Measurements from ENCODE around the gene GPX7.

The GPX7 gene

DNA sequence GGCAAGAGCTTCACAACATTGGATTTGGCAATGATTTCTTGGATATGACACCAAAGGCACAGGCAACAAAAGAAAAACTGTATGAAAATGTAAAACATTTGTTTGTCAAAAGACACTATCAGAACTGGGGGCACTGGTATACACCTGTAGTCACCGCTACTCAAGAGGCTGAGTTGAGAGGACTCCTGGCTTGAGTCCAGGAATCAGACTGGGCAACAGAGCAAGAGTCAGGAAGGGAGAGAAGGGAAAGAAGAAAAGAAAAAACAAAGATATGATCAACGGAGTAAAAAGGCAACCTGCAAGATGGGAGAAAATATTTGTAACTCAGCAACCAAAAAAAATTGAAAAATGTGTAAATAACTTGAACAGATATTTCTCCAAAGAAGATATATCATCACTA is 43.2 kb upstream of the GPX7 start:
- no peak for TF ChIP-seq ZFX (IDR thresholded peaks at IDR 0.05)
- TF ChIP-seq, protein P1, sequence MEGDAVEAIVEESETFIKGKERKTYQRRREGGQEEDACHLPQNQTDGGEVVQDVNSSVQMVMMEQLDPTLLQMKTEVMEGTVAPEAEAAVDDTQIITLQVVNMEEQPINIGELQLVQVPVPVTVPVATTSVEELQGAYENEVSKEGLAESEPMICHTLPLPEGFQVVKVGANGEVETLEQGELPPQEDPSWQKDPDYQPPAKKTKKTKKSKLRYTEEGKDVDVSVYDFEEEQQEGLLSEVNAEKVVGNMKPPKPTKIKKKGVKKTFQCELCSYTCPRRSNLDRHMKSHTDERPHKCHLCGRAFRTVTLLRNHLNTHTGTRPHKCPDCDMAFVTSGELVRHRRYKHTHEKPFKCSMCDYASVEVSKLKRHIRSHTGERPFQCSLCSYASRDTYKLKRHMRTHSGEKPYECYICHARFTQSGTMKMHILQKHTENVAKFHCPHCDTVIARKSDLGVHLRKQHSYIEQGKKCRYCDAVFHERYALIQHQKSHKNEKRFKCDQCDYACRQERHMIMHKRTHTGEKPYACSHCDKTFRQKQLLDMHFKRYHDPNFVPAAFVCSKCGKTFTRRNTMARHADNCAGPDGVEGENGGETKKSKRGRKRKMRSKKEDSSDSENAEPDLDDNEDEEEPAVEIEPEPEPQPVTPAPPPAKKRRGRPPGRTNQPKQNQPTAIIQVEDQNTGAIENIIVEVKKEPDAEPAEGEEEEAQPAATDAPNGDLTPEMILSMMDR (conservative IDR thresholded peaks at IDR 0.05) = no peak
- H3K27ac ChIP-seq = no peak overlapping the region

GRCh38 chr1:52559875-52560274 is 42.3 kb upstream of the GPX7 start:
- no peak for TF ChIP-seq ZFX (IDR thresholded peaks at IDR 0.05)
- TF ChIP-seq, protein P1 (conservative IDR thresholded peaks at IDR 0.05) = no peak
- H3K27ac ChIP-seq = no peak overlapping the region

DNA sequence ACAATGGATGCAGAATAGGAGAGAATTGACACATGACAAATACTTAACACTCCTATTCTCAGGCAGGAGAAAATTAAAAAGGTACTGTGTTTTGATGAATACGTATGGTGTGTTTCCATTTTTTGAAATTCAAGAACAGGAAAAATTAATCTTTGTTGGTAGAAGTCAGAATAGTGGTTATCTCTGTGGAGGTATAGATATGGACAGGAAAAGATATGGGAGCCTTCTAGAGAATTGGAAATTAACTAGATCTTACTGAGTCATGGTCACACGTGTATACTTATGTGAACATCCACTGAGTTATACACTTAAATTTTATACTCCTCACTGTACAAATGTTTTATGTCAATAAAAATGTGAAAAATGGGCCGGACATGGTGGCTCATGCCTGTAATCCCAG is 39.4 kb upstream of the GPX7 start:
- no peak for TF ChIP-seq ZFX (IDR thresholded peaks at IDR 0.05)
- TF ChIP-seq, protein P1 (conservative IDR thresholded peaks at IDR 0.05) = no peak
- no peak overlapping the region for H3K27ac ChIP-seq

DNA sequence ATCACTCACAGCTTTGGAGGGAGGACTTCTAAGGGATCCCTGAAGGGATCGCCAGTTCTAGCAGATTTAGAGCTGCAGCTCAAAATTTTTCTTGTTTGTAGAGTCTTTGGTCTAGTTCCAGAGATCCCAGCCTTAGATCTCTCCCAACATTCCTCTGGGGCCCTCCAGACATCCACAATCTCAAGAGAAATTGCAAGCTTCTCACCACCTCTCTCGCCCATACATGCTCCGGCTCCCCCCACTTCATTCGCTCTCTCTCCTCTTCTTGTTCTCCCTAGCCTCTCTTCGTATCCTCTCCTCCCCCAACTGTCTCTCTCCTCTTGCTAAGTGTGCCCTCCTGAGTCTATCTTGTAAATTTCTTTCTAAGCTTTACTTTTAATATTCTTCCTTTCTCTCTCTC is 34.2 kb upstream of the GPX7 start:
- no peak overlapping the region for H3K27ac ChIP-seq
- no peak for TF ChIP-seq ZFX (IDR thresholded peaks at IDR 0.05)
- TF ChIP-seq, protein P1 (conservative IDR thresholded peaks at IDR 0.05) = no peak

- TF ChIP-seq ZFX (IDR thresholded peaks at IDR 0.05) = no peak
- TF ChIP-seq, protein P1 (conservative IDR thresholded peaks at IDR 0.05) = no peak
- H3K27ac ChIP-seq = no peak overlapping the region
Observed at GRCh38 chr1:52569449-52570210, 32.5 kb upstream of the GPX7 start.

- TF ChIP-seq, protein P1 (conservative IDR thresholded peaks at IDR 0.05) = no peak
- no peak for TF ChIP-seq ZFX (IDR thresholded peaks at IDR 0.05)
Observed at GRCh38 chr1:52571783-52572182, 30.4 kb upstream of the GPX7 start.

GRCh38 chr1:52572387-52572786 is 29.8 kb upstream of the GPX7 start:
- TF ChIP-seq, protein P1 (conservative IDR thresholded peaks at IDR 0.05) = no peak
- no peak for TF ChIP-seq ZFX (IDR thresholded peaks at IDR 0.05)
- H3K27ac ChIP-seq = no peak overlapping the region

More at GRCh38 chr1:52571783-52572182, 30.4 kb upstream of the GPX7 start:
- no peak overlapping the region for H3K27ac ChIP-seq
